Naive thymus-derived CD4-positive, alpha-beta T cell (primary cell): ENCODE measurements around the gene ANKRD34A. TPM values are rescaled to one million over a fixed set of nuclear protein-coding genes. Genes with fewer than 3 reads are reported as not detected.
"Not testable (repeated sequence)": the region's sequence is repeated elsewhere in the genome, so short reads cannot be mapped to it uniquely, and the experiment has no call there.

Experiments used
- ATAC-seq: fragments of 150-1000 bp; cut with Tn5 transposase; 2 replicates; pipeline ENCODE4 v1.10.0; 2021; ENCODE audit warnings: mild to moderate bottlenecking, moderate library complexity
- CTCF ChIA-PET: fragments of 350-600 bp; sonication (Branson Sonifier 250); formaldehyde crosslinking; loops from one replicate; lab custom pipeline; 2021; ENCODE audit warnings: antibody characterized with exemption; lab: Charles Lee
- POLR2A ChIA-PET: fragments of 350-600 bp; sonication (Branson Sonifier 250); formaldehyde crosslinking; loops from one replicate; lab custom pipeline; 2021; ENCODE audit warnings: antibody characterized with exemption, inconsistent platforms; lab: Charles Lee
- DNase-seq, 9 donors: peaks; one replicate each; pipeline versions ENCODE4 v3.0.0 to v3.0.0-alpha.2; 2020 to 2022; ENCODE audit warnings: mixed read lengths in 1 of 9
- H3K27ac ChIP-seq: one replicate; pipeline ENCODE4 v1.7.0; 2013; ENCODE audit warnings: mild to moderate bottlenecking, low read depth, low read length, moderate library complexity
- H3K27me3 ChIP-seq, 2 donors: one replicate each; pipeline ENCODE4 v1.7.0; 2013; ENCODE audit warnings: low read length in 2 of 2, mild to moderate bottlenecking in 2 of 2, moderate library complexity in 2 of 2; ENCODE audit not compliant: control insufficient read depth in 2 of 2, insufficient read depth in 2 of 2
- H3K36me3 ChIP-seq, 3 experiments: 1 replicate in 2 of 3; 2 replicates in 1 of 3; pipeline ENCODE4 v1.7.0; 2013; ENCODE audit warnings: low read length in 3 of 3, mild to moderate bottlenecking in 3 of 3, moderate library complexity in 1 of 3; ENCODE audit not compliant: insufficient read depth in 3 of 3, control insufficient read depth in 2 of 3
- H3K4me1 ChIP-seq, 2 donors: one replicate each; pipeline ENCODE4 v1.7.0; 2013; ENCODE audit warnings: low read length in 2 of 2, mild to moderate bottlenecking in 2 of 2, moderate library complexity in 1 of 2; ENCODE audit not compliant: control insufficient read depth in 2 of 2, insufficient read depth in 2 of 2
- H3K4me3 ChIP-seq: 2 replicates; pipeline ENCODE4 v1.7.0; 2013; ENCODE audit warnings: mild to moderate bottlenecking, low read length
- H3K9me3 ChIP-seq, 3 experiments: 1 replicate in 2 of 3; 2 replicates in 1 of 3; pipeline ENCODE4 v1.7.0; 2013; ENCODE audit warnings: low read length in 3 of 3; ENCODE audit not compliant: control insufficient read depth in 2 of 3
- H3K27ac Mint-ChIP-seq, 9 donors: one replicate each; pipeline ENCODE4 v1.8.0; 2020 to 2022; ENCODE audit warnings: mixed read lengths in 9 of 9, mild to moderate bottlenecking in 8 of 9, moderate library complexity in 5 of 9, inconsistent platforms in 2 of 9
- H3K27me3 Mint-ChIP-seq, 5 donors: one replicate each; pipeline ENCODE4 v1.8.0; 2021 to 2022; ENCODE audit warnings: mixed read lengths in 5 of 5, mild to moderate bottlenecking in 1 of 5
- H3K36me3 Mint-ChIP-seq, 5 donors: one replicate each; pipeline ENCODE4 v1.8.0; 2020 to 2022; ENCODE audit warnings: mixed read lengths in 5 of 5, mild to moderate bottlenecking in 3 of 5, inconsistent platforms in 1 of 5
- H3K4me1 Mint-ChIP-seq, 7 donors: one replicate each; pipeline ENCODE4 v1.8.0; 2020 to 2022; ENCODE audit warnings: mixed read lengths in 7 of 7, mild to moderate bottlenecking in 3 of 7, inconsistent platforms in 1 of 7
- H3K4me3 Mint-ChIP-seq, 10 donors: one replicate each; pipeline ENCODE4 v1.8.0; 2020 to 2022; ENCODE audit warnings: mild to moderate bottlenecking in 10 of 10, mixed read lengths in 10 of 10, moderate library complexity in 6 of 10, inconsistent platforms in 2 of 10
- H3K9me3 Mint-ChIP-seq, 11 donors: one replicate each; pipeline ENCODE4 v1.8.0; 2020 to 2022; ENCODE audit warnings: mixed read lengths in 11 of 11, mild to moderate bottlenecking in 4 of 11, inconsistent platforms in 1 of 11, moderate library complexity in 1 of 11
- intact Hi-C, 2 donors: fragments of 100-400 bp; cut with micrococcal nuclease; formaldehyde crosslinking; loops; one replicate each; pipeline ENCODE4 v1.15.1; 2023
- polyA plus RNA-seq, 2 donors: library from polyadenylated mRNA; unstranded; fragments of 300-500 nt; fragmentation: Illumina TruSeq; gene quantifications; one replicate each; pipeline ENCODE4 v1.2.3, GENCODE V29; 2021
- total RNA-seq, 6 experiments: library from RNA in 5 of 6; stranded (reverse) in 5 of 6; gene quantifications; 1 replicate in 5 of 6; 2 replicates in 1 of 6; pipeline ENCODE4 v1.2.3 and lab custom pipeline; 2021 to 2026

Gene ANKRD34A
- total and polyA plus RNA-seq, 7 experiments from 2014 or later, result 0.11 to 1.5 (median 0.66) TPM

DNA sequence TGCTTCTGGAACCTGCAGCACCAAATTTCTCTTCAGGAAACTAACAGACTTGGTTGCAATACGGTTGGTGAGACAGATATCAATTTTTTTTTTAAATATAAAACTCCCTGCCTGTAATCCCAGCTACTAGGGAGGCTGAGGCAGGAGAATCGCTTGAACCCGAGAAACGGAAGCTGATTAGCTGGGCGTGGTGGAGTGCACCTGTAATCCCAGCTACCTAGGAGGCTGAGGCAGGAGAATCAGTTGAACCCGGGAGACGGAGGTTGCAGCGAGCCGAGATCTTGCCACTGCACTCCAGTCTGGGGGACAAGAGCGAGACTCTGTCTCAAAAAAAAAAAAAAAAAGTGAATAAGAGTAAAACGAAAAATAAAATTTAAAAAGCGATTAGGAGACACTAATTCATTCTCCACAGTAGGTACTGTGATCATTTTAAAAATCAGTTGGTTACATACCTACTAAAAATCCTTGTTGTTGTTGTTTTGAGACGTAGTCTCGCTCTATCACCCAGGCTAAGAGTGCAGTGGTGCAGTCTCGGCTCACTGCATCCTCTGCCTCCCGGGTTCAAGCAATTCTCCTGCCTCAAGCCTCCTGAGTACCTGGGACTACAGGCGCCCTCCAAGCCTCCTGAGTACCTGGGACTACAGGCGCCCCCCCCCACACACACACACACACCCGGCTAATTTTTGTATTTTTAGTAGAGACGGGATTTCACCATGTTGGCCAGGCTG lies 36.3 kb downstream of the ANKRD34A start:
- no peak for DNase-seq
- ATAC-seq, result no peak
- peaks cover 28 to 34% of the 10 kb centered on the region in 2 donors for H3K4me1 ChIP-seq
- ChIA-PET CTCF (interaction anchor here (0.6 to 3.4 kb wide), 12 partner anchors 9 to 86 kb away, joined by 3 to 29 read pairs (median 4); partner anchors contain the start of genes ANKRD34A, LIX1L, PEX11B and POLR3GL), POLR2A (interaction anchor here (0.7 to 3.7 kb wide), 39 partner anchors 8 to 1677 kb away, joined by 3 to 137 read pairs (median 6); partner anchors contain the start of genes ANKRD34A, ANKRD35, LIX1L and NUDT17)
- Mint-ChIP-seq H3K4me3 (peak overlapping the region in 8 of 10 donors; percentile 8 to 86 (median 73)), H3K9me3 (no peaks in the 10 kb centered on the region), H3K27ac (peak overlapping the region in 4 of 9 donors; percentile 56 to 95 (median 94)), H3K27me3 (no peaks in the 10 kb centered on the region), H3K36me3 (peaks cover 0 to 11% (median 8%) of the 10 kb centered on the region in 5 donors), H3K4me1 (peaks cover 19 to 34% (median 29%) of the 10 kb centered on the region in 7 donors)
- H3K9me3 ChIP-seq, result no peaks in the 10 kb centered on the region
- peak overlapping the region; percentile 98 for H3K4me3 ChIP-seq
- H3K36me3 ChIP-seq, result peaks cover 3 to 6% (median 5%) of the 10 kb centered on the region in 3 experiments
- intact Hi-C loops, result loop anchor here (1.0 to 2.0 kb wide), 12 partner anchors 10 to 109 kb away; partner anchors contain the start of genes PEX11B (in 2 of the 2), PIAS3 (in 2 of the 2), ANKRD34A (in 1 of the 2) and LIX1L (in 1 of the 2)
- H3K27me3 ChIP-seq, result no peaks in the 10 kb centered on the region
- H3K27ac ChIP-seq, result peak overlapping the region; percentile 100

DNA sequence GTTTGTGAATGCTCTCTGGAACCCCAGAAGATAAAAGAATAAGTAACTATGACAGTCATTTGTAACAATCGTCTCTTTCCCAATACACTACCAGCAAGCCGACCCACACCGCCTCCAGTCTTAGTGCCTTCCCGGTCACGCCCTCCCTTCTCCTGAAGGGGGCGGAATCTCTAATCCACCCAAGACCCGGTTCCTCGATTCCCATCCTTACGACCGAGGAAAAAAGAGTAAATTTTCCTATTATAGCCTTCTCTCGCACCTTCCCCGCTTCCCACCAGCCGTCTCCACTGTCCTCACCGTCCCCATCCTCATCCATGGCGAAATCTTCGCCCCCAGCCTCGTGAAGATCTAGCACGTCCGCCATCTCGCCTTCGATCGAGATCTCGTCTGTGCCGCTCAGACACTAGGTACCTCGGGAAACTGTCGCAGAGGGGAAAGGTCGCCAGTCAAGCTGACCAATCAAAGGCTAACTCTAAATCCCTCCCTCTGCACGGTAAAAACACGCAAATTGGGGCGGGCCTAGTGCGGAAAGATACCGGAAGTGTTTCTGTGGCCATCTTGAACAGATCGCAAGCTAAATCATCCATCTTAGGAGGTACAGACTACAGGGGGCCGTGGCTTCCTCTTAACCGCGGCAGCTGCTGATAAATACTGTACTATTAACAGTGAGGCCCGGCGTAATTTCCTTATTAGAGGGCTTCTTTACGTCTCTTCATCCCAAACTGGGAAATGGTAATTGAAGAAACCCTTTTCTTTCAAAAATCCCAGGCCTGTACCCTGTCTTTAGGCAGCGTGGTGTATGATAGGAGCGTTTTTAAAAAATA lies 37.1 kb downstream of the ANKRD34A start, which contains the start of gene RBM8A:
Gene RBM8A (minus strand): TSS at position 422 of the 824 bp plus-strand sequence. CDS start 58 bp downstream, at position 364.
- peak; percentile 70 to 98 (median 96) for DNase-seq
- no peaks in the 10 kb centered on the region for H3K27me3 Mint-ChIP-seq
- CTCF ChIA-PET, result interaction anchor here (0.6 to 3.4 kb wide), 12 partner anchors 8 to 103 kb away, joined by 3 to 29 read pairs (median 4); partner anchors contain the start of genes ANKRD34A, LIX1L, PEX11B and POLR3C
- no peaks in the 10 kb centered on the region for H3K9me3 Mint-ChIP-seq
- H3K27ac Mint-ChIP-seq, result peak within 1 kb of the TSS in 3 of 9 donors; percentile 56 to 95 (median 94)
- H3K27ac ChIP-seq, result peak within 1 kb of the TSS; percentile 100
- intact Hi-C loops, result loop anchor here (1.0 to 2.0 kb wide), 12 partner anchors 9 to 110 kb away; partner anchors contain the start of genes PEX11B (in 2 of the 2), PIAS3 (in 2 of the 2), ANKRD34A (in 1 of the 2) and LIX1L (in 1 of the 2)
- H3K4me3 Mint-ChIP-seq, result peak within 1 kb of the TSS in 4 of 10 donors; percentile 48 to 85 (median 75)
- peak within 1 kb of the TSS; percentile 98 for H3K4me3 ChIP-seq
- no peaks in the 10 kb centered on the region for H3K27me3 ChIP-seq
- H3K9me3 ChIP-seq, result no peaks in the 10 kb centered on the region
- H3K4me1 ChIP-seq, result peaks cover 26 to 28% of the 10 kb centered on the region in 2 donors
- POLR2A ChIA-PET, result interaction anchor here (0.7 to 3.7 kb wide), 37 partner anchors 9 to 1678 kb away, joined by 3 to 137 read pairs (median 6); partner anchors contain the start of genes ANKRD34A, ANKRD35, LIX1L and NUDT17
- H3K36me3 ChIP-seq, result peaks cover 3 to 6% (median 5%) of the 10 kb centered on the region in 3 experiments
- peaks cover 0 to 15% (median 7%) of the 10 kb centered on the region in 5 donors for H3K36me3 Mint-ChIP-seq
- peak; percentile 98 for ATAC-seq
- H3K4me1 Mint-ChIP-seq, result peaks cover 11 to 33% (median 23%) of the 10 kb centered on the region in 7 donors

DNA sequence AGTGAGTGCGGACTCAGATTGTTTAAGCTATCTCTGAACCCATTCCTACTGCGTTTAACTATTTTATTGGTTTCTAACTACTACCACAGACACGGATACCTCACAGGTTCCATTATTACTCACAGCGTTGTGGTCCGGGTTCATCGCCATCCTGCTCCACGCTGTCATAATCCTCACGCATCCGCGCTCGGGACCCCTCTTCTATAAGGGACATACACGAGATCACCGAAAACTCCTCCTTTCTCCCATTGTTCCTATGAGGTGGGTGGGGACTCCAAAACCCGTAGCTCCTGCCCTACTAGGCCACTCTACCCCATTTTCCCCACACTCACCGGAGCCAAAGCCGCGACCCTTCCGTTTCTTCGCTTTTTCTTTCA lies 37.7 kb downstream of the ANKRD34A start:
- ChIA-PET CTCF (interaction anchor here (1.0 to 3.4 kb wide), 7 partner anchors 8 to 103 kb away, joined by 3 to 29 read pairs (median 5); partner anchors contain the start of genes ANKRD34A, LIX1L, PEX11B and POLR3C), POLR2A (interaction anchor here (1.1 to 3.7 kb wide), 23 partner anchors 9 to 111 kb away, joined by 3 to 137 read pairs (median 10); partner anchors contain the start of genes ANKRD34A, ANKRD35, LIX1L and NUDT17)
- ATAC-seq (no peak), DNase-seq (no peak)
- Histone ChIP-seq H3K36me3 (peaks cover 3 to 6% (median 5%) of the 10 kb centered on the region in 3 experiments), H3K27me3 (no peaks in the 10 kb centered on the region), H3K4me1 (peaks cover 20 to 22% of the 10 kb centered on the region in 2 donors), H3K4me3 (peak overlapping the region; percentile 98), H3K9me3 (no peaks in the 10 kb centered on the region), H3K27ac (peak overlapping the region; percentile 100)
- Mint-ChIP-seq H3K4me1 (peaks cover 8 to 27% (median 19%) of the 10 kb centered on the region in 7 donors), H3K36me3 (peaks cover 0 to 13% (median 6%) of the 10 kb centered on the region in 5 donors), H3K4me3 (no peak overlapping the region), H3K9me3 (no peaks in the 10 kb centered on the region), H3K27ac (no peak overlapping the region), H3K27me3 (no peaks in the 10 kb centered on the region)
- intact Hi-C loops, result loop anchor here (1.0 to 2.0 kb wide), 12 partner anchors 8 to 111 kb away; partner anchors contain the start of genes PEX11B (in 2 of the 2), PIAS3 (in 2 of the 2), ANKRD34A (in 1 of the 2) and LIX1L (in 1 of the 2)

GRCh38 chr1:145922266-145922665 lies 42.1 kb downstream of the ANKRD34A start:
- POLR2A ChIA-PET, result interaction anchor here (0.6 to 1.6 kb wide), 4 partner anchors 19 to 42 kb away, joined by 3 to 6 read pairs (median 6); partner anchors contain the start of genes ANKRD34A, LIX1L and POLR3GL
- H3K4me1 ChIP-seq, result peaks cover 32 to 34% of the 10 kb centered on the region in 2 donors
- peaks cover 25 to 45% (median 39%) of the 10 kb centered on the region in 7 donors for H3K4me1 Mint-ChIP-seq
- ATAC-seq (no peak), DNase-seq (no peak)
- intact Hi-C loops, result no loop called here
- no peaks in the 10 kb centered on the region for H3K27me3 ChIP-seq
- CTCF ChIA-PET, result interaction anchor here (1.5 to 1.7 kb wide), 2 partner anchors 56 to 77 kb away, joined by 3 to 4 read pairs; partner anchors contain the start of gene NUDT17
- H3K27me3 Mint-ChIP-seq, result no peaks in the 10 kb centered on the region
- H3K36me3 Mint-ChIP-seq, result peaks cover 0 to 11% (median 3%) of the 10 kb centered on the region in 5 donors
- peak overlapping the region in 6 of 9 donors; percentile 31 to 60 (median 42) for H3K27ac Mint-ChIP-seq
- H3K4me3 Mint-ChIP-seq, result no peak overlapping the region
- no peaks in the 10 kb centered on the region for H3K9me3 ChIP-seq
- H3K36me3 ChIP-seq, result peaks cover 5 to 7% (median 6%) of the 10 kb centered on the region in 3 experiments
- H3K4me3 ChIP-seq, result no peak overlapping the region
- H3K27ac ChIP-seq, result no peak overlapping the region
- no peaks in the 10 kb centered on the region for H3K9me3 Mint-ChIP-seq

GRCh38 chr1:145920297-145920696 lies 44.1 kb downstream of the ANKRD34A start:
- Histone ChIP-seq H3K36me3 (peaks cover 0 to 19% (median 8%) of the 10 kb centered on the region in 3 experiments), H3K4me1 (peaks cover 21 to 23% of the 10 kb centered on the region in 2 donors)
- H3K9me3 ChIP-seq, H3K9me3 Mint-ChIP-seq, H3K27ac ChIP-seq, CTCF ChIA-PET, H3K4me3 ChIP-seq, H3K27me3 Mint-ChIP-seq, intact Hi-C loops, H3K27me3 ChIP-seq, DNase-seq, ATAC-seq: not testable (repeated sequence)
- peak overlapping the region in 8 of 9 donors; percentile 43 to 95 (median 79) for H3K27ac Mint-ChIP-seq
- peak overlapping the region; percentile 76 to 98 (median 94) for H3K4me3 Mint-ChIP-seq
- POLR2A ChIA-PET, result interaction anchor here (5.6 kb wide), 1 partner anchor 37 kb away, joined by 50 read pairs; the partner anchor contains the start of gene LIX1L
- H3K4me1 Mint-ChIP-seq, result peaks cover 25 to 61% (median 52%) of the 10 kb centered on the region in 7 donors
- peaks cover 0 to 17% (median 12%) of the 10 kb centered on the region in 5 donors for H3K36me3 Mint-ChIP-seq
